ENCODE results near the gene ARSJ.

Gene ARSJ

DNA sequence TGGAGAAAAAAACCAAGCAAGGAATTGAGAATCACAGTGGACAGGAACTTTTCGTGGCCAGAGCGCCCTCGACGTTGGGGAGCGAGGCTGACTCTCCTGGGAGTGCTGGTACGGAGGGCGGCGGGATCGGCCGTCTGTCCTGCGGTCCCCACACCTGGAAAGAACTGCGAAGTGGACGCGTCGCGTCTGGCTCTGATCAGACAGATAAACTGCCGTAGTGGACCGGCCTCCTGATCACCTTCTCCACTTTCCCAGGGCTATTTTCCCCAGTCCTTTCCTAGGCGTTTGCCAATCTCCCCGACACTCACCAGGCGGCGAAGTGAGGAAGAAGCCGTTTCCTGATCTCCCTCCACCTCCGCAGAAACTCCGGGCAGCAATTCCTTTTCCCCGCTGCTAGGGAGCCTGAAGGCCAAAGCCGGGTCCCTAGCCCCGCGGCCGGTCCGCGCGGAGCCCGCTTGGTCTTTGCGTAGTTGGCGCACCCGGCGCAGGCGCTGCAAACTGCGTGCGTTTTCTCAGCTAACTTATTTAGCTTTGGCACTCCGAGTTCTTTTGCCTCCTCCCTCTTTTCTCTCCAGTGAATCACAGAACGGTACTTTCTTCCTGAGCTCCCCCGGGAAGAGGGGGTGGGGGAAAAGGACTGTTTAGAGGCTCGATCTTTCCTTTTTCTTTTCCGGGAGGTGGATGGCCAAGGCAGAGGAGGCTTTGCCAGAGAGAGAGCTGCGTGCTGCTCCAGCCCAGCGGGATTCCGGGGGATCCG lies at the start of gene ARSJ:
ARSJ (minus strand) TSS at position 500 of the 757 bp plus-strand sequence. CDS start 813 bp downstream, outside the sequence.
- in situ Hi-C loops (cut with MboI; ENCODE audit: low pct_unique_long_range_greater_than_20kb, low sequenced_read_pairs, unreplicated experiment) = no loop called here
- DNase-seq (ENCODE audit: low spot score) = peak; percentile 38
- TF ChIP-seq, protein P1, sequence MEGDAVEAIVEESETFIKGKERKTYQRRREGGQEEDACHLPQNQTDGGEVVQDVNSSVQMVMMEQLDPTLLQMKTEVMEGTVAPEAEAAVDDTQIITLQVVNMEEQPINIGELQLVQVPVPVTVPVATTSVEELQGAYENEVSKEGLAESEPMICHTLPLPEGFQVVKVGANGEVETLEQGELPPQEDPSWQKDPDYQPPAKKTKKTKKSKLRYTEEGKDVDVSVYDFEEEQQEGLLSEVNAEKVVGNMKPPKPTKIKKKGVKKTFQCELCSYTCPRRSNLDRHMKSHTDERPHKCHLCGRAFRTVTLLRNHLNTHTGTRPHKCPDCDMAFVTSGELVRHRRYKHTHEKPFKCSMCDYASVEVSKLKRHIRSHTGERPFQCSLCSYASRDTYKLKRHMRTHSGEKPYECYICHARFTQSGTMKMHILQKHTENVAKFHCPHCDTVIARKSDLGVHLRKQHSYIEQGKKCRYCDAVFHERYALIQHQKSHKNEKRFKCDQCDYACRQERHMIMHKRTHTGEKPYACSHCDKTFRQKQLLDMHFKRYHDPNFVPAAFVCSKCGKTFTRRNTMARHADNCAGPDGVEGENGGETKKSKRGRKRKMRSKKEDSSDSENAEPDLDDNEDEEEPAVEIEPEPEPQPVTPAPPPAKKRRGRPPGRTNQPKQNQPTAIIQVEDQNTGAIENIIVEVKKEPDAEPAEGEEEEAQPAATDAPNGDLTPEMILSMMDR (IDR thresholded peaks at IDR 0.05; ENCODE audit: extremely low read depth, insufficient read depth, missing control alignments) = no peak

DNA sequence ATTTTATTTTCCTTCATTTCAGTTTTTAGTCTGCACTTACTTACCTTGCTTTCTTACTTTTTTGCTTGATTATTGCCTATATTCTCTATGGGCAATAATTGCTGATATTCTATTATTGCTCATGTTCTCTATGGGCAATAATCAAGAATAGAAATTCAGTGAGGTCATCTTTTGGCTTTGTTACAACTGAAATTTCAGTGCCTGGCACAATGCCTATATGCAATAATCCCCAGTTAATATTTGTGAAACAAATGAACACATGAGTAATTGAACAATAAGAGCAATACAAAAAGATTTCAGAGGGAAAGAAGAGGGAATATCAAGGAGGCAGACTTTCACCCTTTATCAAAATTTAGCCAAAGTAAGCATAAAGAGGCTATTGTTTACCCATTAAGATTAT lies 48.6 kb upstream of the ARSJ start:
- DNase-seq (ENCODE audit: low spot score) = no peak
- in situ Hi-C loops (cut with MboI; ENCODE audit: low pct_unique_long_range_greater_than_20kb, low sequenced_read_pairs, unreplicated experiment) = no loop called here

DNA sequence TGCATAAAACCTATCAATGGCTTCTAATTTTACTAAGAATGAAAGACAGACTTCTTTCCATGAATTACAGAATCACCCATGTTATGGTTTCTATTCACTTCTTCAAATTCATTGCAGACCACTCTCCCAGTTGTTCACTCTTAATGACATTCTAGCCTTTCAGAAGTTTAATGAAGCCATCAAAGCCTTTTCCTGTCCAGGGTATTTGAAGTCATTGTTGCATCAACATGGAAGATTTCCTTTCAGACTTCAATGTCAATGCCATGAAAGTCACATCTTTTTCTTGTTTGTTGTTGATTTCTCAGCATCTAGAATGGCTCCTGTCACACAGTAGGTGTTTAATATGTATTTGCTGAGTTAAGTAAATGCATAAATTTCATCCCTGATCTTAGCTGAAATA lies 48.1 kb upstream of the ARSJ start:
- TF ChIP-seq, protein P1 (IDR thresholded peaks at IDR 0.05; ENCODE audit: extremely low read depth, insufficient read depth, missing control alignments) = no peak
- in situ Hi-C loops (cut with MboI; ENCODE audit: low pct_unique_long_range_greater_than_20kb, low sequenced_read_pairs, unreplicated experiment) = no loop called here
- DNase-seq (ENCODE audit: low spot score) = no peak

More for the DNA sequence above, 48.6 kb upstream of the ARSJ start:
- TF ChIP-seq, protein P1 (IDR thresholded peaks at IDR 0.05; ENCODE audit: extremely low read depth, insufficient read depth, missing control alignments) = no peak

DNA sequence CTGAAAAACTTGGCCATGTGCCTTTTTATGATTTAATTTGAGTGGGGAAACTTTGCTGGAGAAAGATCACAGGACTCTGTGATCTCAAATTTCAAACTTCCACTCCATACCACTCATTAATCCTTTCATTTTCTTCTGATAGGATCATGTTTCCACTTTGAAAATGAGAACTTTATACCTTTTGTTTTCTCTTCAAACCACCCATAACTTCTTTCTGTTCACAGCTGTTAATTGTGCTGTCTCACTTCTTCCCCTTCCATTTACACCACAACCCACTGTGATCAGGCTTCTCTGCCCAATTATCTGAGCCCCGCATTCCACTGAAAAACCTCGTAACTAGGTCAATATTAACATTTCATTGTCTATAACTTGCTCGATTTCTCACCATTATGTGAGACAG lies 47.0 kb upstream of the ARSJ start:
- in situ Hi-C loops (cut with MboI; ENCODE audit: low pct_unique_long_range_greater_than_20kb, low sequenced_read_pairs, unreplicated experiment) = no loop called here
- no peak for DNase-seq (ENCODE audit: low spot score)
- TF ChIP-seq, protein P1 (IDR thresholded peaks at IDR 0.05; ENCODE audit: extremely low read depth, insufficient read depth, missing control alignments) = no peak

DNA sequence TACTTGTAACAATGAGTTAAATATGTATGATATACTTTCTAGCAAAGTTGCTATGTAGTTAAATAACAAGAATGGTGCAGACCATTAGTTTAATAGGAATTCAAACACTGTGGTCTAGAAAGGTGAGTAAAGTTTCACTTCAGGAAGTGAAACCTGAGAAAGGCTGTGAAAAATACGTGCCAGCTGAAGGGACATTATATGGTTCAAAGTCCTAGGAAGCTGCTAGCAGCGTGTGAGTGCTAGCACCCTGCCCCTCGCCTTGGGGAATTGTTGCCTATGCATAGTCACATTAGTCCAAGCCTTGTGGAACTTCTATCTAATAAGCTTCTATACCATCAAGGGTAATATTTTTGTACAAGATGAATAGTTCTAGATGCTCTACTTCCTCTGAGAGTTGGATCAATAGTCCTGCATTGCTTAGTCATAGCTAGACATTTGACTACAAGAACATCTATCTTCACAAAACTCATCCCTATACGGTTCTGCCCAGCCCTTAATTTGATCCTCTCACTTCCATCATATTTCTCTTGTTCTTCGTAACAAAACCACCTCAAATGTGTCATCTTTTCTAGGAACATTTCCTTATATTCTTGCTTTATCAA lies 45.8 kb upstream of the ARSJ start:
- no peak for DNase-seq (ENCODE audit: low spot score)
- in situ Hi-C loops (cut with MboI; ENCODE audit: low pct_unique_long_range_greater_than_20kb, low sequenced_read_pairs, unreplicated experiment) = no loop called here
- TF ChIP-seq, protein P1 (IDR thresholded peaks at IDR 0.05; ENCODE audit: extremely low read depth, insufficient read depth, missing control alignments) = no peak

DNA sequence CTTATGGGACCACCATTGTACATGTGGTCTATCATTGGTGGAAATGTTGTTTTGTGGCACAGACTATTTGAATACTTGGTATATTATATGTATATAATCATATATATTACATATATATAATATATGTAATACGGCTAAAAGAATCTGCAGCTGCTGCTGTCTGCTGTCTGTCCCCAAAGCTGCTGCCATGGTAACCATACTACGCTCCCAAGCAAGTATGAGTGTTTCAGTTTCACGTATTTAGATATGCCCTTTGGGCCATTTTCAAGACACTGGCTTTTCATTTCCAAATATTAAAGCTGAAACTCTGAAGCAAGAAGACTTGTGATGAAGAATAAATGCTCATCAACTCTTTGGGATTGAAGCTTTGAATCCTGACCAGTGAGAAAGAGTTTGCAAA lies 42.0 kb upstream of the ARSJ start:
- no peak for DNase-seq (ENCODE audit: low spot score)
- in situ Hi-C loops (cut with MboI; ENCODE audit: low pct_unique_long_range_greater_than_20kb, low sequenced_read_pairs, unreplicated experiment) = no loop called here
- TF ChIP-seq, protein P1 (IDR thresholded peaks at IDR 0.05; ENCODE audit: extremely low read depth, insufficient read depth, missing control alignments) = no peak
